K562 (cell line): ENCODE data around the gene LMNTD2. TPM values are rescaled to one million over a fixed set of nuclear protein-coding genes. Genes with fewer than 3 reads are reported as not detected.

Experiments
- ATF1 ChIP-seq, 2 experiments: fragments of 450-650 bp in 1 of 2; IDR thresholded peaks; 2 replicates each; pipeline ENCODE4 v1.6.1; 2016; ENCODE audit warnings: missing compliant biosample characterization in 1 of 2, missing genetic modification characterization in 1 of 2
- CBX1 ChIP-seq: sonication (generic); IDR thresholded peaks from 2 replicates; pipeline ENCODE4 v1.6.1; 2016; ENCODE audit warnings: antibody characterized with exemption, low read depth, mild to moderate bottlenecking
- CBX3 ChIP-seq, 2 experiments: IDR thresholded peaks; 1 replicate in 1 of 2; 2 replicates in 1 of 2; pipeline ENCODE4 v1.6.1; 2012; ENCODE audit warnings: inconsistent platforms in 2 of 2, low read length in 2 of 2, borderline replicate concordance in 1 of 2, control low read depth in 1 of 2
- CXXC5 ChIP-seq: fragments of 250-450 bp; sonication (Bioruptor Pico); IDR thresholded peaks from 2 replicates; pipeline ENCODE4 v1.8.0; 2022; ENCODE audit warnings: inconsistent platforms, mild to moderate bottlenecking, moderate library complexity
- HDGF ChIP-seq: fragments of 450-650 bp; IDR thresholded peaks from 2 replicates; pipeline ENCODE4 v1.6.1; 2016
- MAZ ChIP-seq, 2 experiments: fragments of 450-650 bp in 1 of 2; sonication (generic) in 1 of 2; formaldehyde crosslinking; IDR thresholded peaks in 1 of 2; conservative IDR thresholded peaks in 1 of 2; 2 replicates each; pipeline versions ENCODE4 v1.4.0 to v1.5.0; 2020; ENCODE audit warnings: mild to moderate bottlenecking in 1 of 2, missing genetic modification reagents in 1 of 2
- NFIX ChIP-seq: fragments of 250-450 bp; sonication (Bioruptor Pico); IDR thresholded peaks from 2 replicates; pipeline ENCODE4 v1.4.0; 2020; ENCODE audit warnings: low read depth, mild to moderate bottlenecking, moderate library complexity
- POLR3G ChIP-seq: IDR thresholded peaks from 2 replicates; pipeline ENCODE4 v1.6.1; 2011; ENCODE audit not compliant: insufficient read length, insufficient replicate concordance; ENCODE audit errors: extremely low read depth
- PRPF4 ChIP-seq: fragments of 200-400 bp; formaldehyde crosslinking; IDR thresholded peaks from one replicate; pipeline ENCODE4 v1.6.1; 2017; ENCODE audit warnings: low read length, low read depth, mild to moderate bottlenecking; ENCODE audit not compliant: insufficient read depth, poor library complexity, severe bottlenecking
- SMC3 ChIP-seq: conservative IDR thresholded peaks from 2 replicates; pipeline ENCODE4 v1.6.1; 2011; ENCODE audit warnings: low read depth, low read length, improper control_type of control experiment; ENCODE audit not compliant: insufficient read depth
- ZFX ChIP-seq: sonication (generic); formaldehyde crosslinking; IDR thresholded peaks from 2 replicates; pipeline ENCODE4 v1.8.0; 2022; ENCODE audit warnings: mild to moderate bottlenecking, missing genetic modification reagents, moderate library complexity
- ZNF583 ChIP-seq: fragments of 250-450 bp; sonication (Bioruptor Pico); IDR thresholded peaks from 2 replicates; pipeline ENCODE4 v1.4.0; 2020
- ZNF780A ChIP-seq: fragments of 250-450 bp; sonication (Bioruptor Pico); IDR thresholded peaks from 2 replicates; pipeline ENCODE4 v1.5.0; 2021; ENCODE audit warnings: mild to moderate bottlenecking
- polyA plus RNA-seq, 8 experiments: library from polyadenylated mRNA; depleted of rRNA in 4 of 8; stranded (reverse) in 5 of 8; unstranded in 3 of 8; fragments of >200 nt; fragmentation: Nextera tagmentation in 2 of 8; fragmentation: Illumina TruSeq in 1 of 8; extraction: Ambion mirVana in 2 of 8; extraction: Trizol in 1 of 8; gene quantifications; 2 replicates each; pipeline versions ENCODE4 v1.2.1 to v1.2.3, GENCODE V29; 2011 to 2014; ENCODE audit warnings: inconsistent platforms in 1 of 8, missing spikeins in 1 of 8
- total RNA-seq, 7 experiments: library from RNA; depleted of rRNA in 6 of 7; stranded (reverse); fragments of >200 nt in 6 of 7; fragmentation: Illumina TruSeq in 2 of 7; extraction: Trizol in 2 of 7; gene quantifications; 2 replicates each; pipeline versions ENCODE4 v1.2.1 to v1.2.3, GENCODE V29; 2011 to 2021; ENCODE audit warnings: low replicate concordance in 1 of 7
- TF ChIP-seq, protein P1 (sequence below): fragments of 450-650 bp; formaldehyde crosslinking; IDR thresholded peaks from 2 replicates; pipeline ENCODE4 v1.4.0; 2022; ENCODE audit warnings: mild to moderate bottlenecking, moderate library complexity
- TF ChIP-seq, protein P2 (sequence below), 2 experiments: fragments of 450-650 bp in 1 of 2; sonication (generic) in 1 of 2; formaldehyde crosslinking in 1 of 2; IDR thresholded peaks; 2 replicates each; pipeline versions ENCODE4 v1.7.1 to v1.9.0; 2016 to 2022; ENCODE audit warnings: inconsistent platforms in 1 of 2, mild to moderate bottlenecking in 1 of 2, missing genetic modification reagents in 1 of 2
- TF ChIP-seq, protein P3 (sequence below), 2 experiments: fragments of 250-450 bp in 1 of 2; fragments of 450-650 bp in 1 of 2; sonication (Bioruptor Pico) in 1 of 2; IDR thresholded peaks; 2 replicates each; pipeline versions ENCODE4 v1.6.1 to v1.8.0; 2016 to 2021; ENCODE audit warnings: mild to moderate bottlenecking in 2 of 2, moderate library complexity in 2 of 2, missing compliant biosample characterization in 1 of 2, missing genetic modification characterization in 1 of 2

The LMNTD2 gene
- total and polyA plus RNA-seq, 9 of the 15 experiments (the other 6 are each of a cell fraction or from before 2014, with no cell fraction given) = 0.48 to 4.2 (median 1.5) TPM; not detected in 3

DNA sequence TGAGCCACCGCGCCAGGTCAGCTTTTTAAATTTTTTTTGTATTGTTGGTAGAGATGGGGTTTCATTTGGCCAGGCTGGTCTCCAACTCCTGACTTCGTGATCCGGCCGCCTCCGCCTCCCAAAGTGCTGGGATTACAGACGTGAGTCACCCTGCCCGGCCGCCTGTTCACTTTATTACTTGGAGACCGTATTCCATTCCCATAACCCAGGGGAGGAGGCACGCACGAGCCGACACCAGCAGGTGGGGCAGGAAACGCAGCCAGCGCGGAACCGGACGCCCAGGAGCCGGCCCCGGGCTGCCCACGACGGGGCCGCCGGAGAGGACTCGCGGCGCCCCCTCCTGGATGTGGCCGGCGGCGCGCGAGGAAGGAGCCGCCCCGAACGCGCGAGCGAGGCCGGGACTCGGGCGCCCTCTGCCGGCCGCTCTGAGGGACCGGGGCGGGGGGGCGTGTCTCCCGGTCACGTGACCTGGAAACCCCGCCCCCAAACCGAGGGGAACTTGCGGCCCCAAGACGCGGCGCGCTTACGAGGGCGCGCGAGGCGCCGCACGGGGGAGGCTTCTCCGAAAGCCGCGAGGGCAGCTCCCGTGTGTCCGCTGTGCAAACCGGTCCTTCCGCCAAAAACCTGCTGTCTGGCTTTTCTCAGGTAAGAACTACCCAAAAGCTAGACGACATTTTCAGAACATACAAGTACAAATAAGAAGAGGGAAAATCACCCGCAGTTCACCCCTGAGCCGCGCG lies 41.9 kb downstream of the LMNTD2 start (continued):
- peak; percentile 78 for TF ChIP-seq PRPF4
- TF ChIP-seq, protein P1, sequence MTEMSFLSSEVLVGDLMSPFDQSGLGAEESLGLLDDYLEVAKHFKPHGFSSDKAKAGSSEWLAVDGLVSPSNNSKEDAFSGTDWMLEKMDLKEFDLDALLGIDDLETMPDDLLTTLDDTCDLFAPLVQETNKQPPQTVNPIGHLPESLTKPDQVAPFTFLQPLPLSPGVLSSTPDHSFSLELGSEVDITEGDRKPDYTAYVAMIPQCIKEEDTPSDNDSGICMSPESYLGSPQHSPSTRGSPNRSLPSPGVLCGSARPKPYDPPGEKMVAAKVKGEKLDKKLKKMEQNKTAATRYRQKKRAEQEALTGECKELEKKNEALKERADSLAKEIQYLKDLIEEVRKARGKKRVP = 0 out of 2 replicates have a peak, but pooled peaks have one; percentile 50
- no peak for TF ChIP-seq POLR3G
- peak; percentile 69 for TF ChIP-seq ZFX (CRISPR knock-in tag)
- TF ChIP-seq CXXC5 (CRISPR knock-in tag) = peak; percentile 98
- peak; percentile 87; the same call in 1 of the 2 replicates for TF ChIP-seq CBX1
- TF ChIP-seq CBX3 (IDR thresholded peaks at IDR 0.05; ENCODE audit: borderline replicate concordance in 1 of 2, low read length in 2 of 2) = peak in 1 of 2 experiments; percentile 57; a peak in 1 of 3 replicates
- TF ChIP-seq, protein P2, sequence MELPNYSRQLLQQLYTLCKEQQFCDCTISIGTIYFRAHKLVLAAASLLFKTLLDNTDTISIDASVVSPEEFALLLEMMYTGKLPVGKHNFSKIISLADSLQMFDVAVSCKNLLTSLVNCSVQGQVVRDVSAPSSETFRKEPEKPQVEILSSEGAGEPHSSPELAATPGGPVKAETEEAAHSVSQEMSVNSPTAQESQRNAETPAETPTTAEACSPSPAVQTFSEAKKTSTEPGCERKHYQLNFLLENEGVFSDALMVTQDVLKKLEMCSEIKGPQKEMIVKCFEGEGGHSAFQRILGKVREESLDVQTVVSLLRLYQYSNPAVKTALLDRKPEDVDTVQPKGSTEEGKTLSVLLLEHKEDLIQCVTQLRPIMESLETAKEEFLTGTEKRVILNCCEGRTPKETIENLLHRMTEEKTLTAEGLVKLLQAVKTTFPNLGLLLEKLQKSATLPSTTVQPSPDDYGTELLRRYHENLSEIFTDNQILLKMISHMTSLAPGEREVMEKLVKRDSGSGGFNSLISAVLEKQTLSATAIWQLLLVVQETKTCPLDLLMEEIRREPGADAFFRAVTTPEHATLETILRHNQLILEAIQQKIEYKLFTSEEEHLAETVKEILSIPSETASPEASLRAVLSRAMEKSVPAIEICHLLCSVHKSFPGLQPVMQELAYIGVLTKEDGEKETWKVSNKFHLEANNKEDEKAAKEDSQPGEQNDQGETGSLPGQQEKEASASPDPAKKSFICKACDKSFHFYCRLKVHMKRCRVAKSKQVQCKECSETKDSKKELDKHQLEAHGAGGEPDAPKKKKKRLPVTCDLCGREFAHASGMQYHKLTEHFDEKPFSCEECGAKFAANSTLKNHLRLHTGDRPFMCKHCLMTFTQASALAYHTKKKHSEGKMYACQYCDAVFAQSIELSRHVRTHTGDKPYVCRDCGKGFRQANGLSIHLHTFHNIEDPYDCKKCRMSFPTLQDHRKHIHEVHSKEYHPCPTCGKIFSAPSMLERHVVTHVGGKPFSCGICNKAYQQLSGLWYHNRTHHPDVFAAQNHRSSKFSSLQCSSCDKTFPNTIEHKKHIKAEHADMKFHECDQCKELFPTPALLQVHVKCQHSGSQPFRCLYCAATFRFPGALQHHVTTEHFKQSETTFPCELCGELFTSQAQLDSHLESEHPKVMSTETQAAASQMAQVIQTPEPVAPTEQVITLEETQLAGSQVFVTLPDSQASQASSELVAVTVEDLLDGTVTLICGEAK (IDR thresholded peaks at IDR 0.05) = peak; percentile 74
- TF ChIP-seq, protein P2 (CRISPR knock-in tag; IDR thresholded peaks at IDR 0.05) = no peak
- no peak for TF ChIP-seq HDGF
- TF ChIP-seq ZNF780A (CRISPR knock-in tag) = no peak
- TF ChIP-seq, protein P3, sequence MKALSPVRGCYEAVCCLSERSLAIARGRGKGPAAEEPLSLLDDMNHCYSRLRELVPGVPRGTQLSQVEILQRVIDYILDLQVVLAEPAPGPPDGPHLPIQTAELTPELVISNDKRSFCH (CRISPR knock-in tag; IDR thresholded peaks at IDR 0.05) = no peak
- TF ChIP-seq, protein P3 (tag; IDR thresholded peaks at IDR 0.05) = peak; percentile 87
- no peak for TF ChIP-seq ATF1 (CRISPR knock-in tag; IDR thresholded peaks at IDR 0.05)
- TF ChIP-seq ATF1 (tag; IDR thresholded peaks at IDR 0.05) = peak; percentile 79
- no peak for TF ChIP-seq NFIX (CRISPR knock-in tag)
- TF ChIP-seq ZNF583 (CRISPR knock-in tag) = peak; percentile 43; the same call in 1 of the 2 replicates
- peak; percentile 96 to 97 for TF ChIP-seq MAZ (CRISPR knock-in tag; conservative IDR thresholded peaks at IDR 0.05 in 1 of 2, IDR thresholded peaks at IDR 0.05 in 1 of 2)
- TF ChIP-seq SMC3 = peak; percentile 91
